Endometrium (tissue), 2 donors: ENCODE data around the gene ELF3.
"Not testable (repeated sequence)": the region's sequence is repeated elsewhere in the genome, so short reads cannot be mapped to it uniquely, and the experiment has no call there.

Experiments
- FAIRE-seq: peaks from 2 replicates; lab custom pipeline; 2012; peaks lifted over from hg19 to GRCh38; lab: Jason Lieb, UNC
- donor health status: control.
- donor health status: control.

ELF3 gene

DNA sequence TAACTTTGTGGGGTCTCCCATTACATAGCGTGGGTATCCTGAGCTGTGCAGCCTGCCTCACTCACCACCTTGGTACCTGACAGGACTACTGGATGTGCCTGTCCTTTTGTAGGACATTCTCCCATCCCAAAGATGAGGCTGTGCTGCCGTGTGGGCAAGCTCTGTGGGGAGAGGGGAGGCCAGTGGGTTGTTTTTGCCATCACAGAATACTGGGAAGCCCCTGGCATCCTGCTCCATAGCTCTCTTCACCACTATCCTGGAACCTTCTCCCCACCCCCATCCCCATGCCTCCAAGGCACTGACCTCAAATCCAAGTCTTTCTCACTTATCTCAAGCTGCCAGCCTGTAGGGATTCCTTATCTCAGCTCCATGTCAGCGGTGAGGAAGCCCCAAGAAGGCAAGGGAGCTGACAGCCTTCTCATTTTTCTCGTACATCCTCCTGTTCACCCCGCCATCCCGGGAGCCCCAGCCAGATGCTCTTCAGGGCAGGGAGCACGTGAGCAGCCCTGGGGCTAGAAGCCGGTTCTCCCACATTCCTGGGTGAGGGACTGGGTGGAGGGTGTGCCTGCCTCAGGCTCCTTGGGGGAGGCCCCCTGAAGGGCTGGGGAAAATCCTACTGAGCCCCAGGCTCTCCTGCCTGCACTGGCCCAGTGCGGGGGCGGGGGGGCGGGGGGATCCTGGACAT is 2.4 kb upstream of the ELF3 start:
- FAIRE-seq = no peak

DNA sequence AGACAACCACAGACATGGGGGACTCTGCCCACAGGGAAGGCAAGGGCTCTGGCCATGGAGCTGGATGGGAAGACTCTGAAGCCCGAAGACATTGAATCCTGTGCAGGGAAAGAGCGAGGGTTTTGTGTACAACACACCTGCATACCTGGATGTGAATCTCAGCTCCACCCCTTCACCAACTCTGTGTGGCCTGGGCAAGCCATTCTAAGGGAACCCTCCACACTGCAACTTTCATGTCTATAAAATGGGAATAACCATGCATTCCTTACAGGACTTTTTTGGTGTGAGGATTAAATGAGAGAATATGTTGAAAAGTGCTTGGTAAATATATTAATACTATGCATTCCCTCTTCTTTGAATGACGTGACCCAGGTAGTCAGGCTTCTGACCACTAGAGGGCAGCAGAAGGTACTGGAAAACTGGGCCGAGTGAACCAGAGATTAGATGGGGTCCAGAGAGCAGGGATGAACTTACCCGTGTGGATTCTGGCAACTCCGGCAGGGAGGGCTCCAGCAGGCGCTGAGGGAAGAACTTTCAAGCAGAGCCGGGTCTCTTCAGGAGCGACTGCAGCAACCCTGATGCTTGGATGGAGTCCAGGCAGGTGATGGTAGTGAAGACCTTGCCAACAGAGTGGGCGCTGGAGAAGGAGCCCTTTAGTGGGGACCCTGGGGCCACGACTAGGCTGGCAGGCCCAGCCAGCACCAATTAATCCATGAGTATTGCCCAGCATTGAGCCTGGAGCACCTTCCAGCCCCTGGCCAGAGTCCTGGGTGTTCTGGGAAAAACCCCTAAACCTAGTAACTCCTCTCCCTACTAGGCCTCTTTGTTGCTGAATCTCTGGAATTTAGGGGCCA is 834 bp upstream of the ELF3 start:
- FAIRE-seq = peak; percentile 4

DNA sequence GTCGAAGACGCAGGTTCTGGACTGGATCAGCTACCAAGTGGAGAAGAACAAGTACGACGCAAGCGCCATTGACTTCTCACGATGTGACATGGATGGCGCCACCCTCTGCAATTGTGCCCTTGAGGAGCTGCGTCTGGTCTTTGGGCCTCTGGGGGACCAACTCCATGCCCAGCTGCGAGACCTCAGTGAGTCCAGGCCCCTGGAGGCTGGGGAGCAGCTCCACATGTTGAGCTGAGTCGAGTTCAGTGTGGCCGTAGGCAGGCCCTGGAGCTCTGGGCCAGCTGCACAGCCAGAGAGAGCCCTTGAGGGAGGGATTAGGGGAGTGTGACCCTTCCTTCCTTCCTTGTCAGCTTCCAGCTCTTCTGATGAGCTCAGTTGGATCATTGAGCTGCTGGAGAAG is 1.6 kb downstream of the ELF3 start:
- FAIRE-seq = no peak

DNA sequence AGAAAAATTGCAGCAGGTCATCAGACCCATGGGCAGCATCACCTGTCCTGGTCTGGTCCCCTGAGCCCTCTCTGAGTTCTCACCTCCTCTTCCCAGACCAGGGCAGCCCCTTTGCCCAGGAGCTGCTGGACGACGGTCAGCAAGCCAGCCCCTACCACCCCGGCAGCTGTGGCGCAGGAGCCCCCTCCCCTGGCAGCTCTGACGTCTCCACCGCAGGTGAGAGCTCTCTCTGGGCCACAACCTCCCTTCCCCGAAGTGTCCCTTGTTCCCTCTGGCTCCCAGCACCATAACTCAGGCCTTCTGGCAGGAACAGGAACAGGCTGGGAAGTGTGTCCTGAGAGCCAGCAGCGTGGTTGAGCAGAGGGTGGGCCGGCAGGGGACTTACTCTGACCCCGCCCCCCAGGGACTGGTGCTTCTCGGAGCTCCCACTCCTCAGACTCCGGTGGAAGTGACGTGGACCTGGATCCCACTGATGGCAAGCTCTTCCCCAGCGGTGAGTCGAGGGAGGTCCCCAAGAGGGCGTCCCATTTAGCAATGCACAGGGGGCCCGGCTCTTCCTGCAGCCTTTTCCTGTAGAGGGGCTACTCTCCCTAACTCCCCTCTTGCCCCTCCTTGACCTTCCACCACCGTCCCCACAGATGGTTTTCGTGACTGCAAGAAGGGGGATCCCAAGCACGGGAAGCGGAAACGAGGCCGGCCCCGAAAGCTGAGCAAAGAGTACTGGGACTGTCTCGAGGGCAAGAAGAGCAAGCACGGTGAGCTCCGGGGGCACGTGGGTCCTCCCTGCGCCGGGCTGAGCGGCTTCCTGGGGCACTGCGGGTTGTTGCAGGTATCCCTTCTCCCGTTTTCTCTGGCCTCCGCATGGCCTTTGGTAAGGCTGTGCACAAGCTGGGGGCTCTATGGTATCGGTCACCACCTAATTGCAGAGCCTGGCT is 2.4 kb downstream of the ELF3 start:
- FAIRE-seq = no peak

DNA sequence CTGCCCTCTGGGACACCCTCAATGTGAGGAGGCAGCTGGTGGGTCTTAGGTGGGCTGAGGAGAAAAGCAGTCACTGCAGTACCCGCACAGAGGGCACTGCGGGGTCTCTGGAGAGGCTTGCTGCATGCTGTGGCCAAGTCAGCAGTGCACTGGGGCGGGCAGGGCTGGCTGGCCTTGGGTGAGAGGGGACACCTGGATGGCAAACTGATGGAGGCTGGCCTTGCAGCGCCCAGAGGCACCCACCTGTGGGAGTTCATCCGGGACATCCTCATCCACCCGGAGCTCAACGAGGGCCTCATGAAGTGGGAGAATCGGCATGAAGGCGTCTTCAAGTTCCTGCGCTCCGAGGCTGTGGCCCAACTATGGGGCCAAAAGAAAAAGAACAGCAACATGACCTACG is 3.2 kb downstream of the ELF3 start:
- no peak for FAIRE-seq

DNA sequence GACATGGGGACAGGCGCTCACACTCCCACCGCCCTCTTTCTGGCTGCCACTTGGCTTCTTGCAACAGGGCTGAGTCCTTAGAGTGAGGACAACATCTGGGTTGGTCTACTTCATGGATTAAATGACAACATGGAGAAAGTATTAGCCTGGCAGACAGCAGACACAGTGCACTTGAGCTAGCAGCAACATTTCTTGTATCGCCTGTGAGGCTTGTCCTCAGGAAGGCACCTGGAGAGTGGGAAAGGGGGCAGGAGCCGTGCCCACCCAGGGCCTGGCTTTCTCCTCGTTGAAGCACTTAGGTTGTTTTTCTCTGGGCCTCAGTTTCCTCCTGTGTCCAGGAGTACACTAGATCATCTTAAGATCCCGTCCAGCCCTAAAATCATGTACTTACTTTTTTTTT is 3.7 kb downstream of the ELF3 start:
- no peak for FAIRE-seq

DNA sequence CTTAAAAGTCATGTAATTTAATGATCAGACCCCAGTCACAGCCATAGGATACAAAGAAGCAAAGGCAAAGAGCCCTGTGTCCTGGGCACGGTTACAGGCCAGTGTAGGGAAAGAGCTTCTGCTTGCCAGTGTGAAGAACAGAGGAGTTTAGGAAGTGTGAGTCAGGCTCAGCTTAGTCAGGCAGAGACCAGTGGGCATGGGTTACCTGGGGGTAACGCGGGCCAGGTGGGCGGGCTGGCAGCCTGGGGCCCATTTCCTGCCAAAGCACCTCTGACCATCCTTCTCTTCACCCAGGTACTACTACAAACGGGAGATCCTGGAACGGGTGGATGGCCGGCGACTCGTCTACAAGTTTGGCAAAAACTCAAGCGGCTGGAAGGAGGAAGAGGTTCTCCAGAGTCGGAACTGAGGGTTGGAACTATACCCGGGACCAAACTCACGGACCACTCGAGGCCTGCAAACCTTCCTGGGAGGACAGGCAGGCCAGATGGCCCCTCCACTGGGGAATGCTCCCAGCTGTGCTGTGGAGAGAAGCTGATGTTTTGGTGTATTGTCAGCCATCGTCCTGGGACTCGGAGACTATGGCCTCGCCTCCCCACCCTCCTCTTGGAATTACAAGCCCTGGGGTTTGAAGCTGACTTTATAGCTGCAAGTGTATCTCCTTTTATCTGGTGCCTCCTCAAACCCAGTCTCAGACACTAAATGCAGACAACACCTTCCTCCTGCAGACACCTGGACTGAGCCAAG is 4.7 kb downstream of the ELF3 start:
- FAIRE-seq = no peak

DNA sequence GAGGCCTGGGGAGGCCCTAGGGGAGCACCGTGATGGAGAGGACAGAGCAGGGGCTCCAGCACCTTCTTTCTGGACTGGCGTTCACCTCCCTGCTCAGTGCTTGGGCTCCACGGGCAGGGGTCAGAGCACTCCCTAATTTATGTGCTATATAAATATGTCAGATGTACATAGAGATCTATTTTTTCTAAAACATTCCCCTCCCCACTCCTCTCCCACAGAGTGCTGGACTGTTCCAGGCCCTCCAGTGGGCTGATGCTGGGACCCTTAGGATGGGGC is 5.2 kb downstream of the ELF3 start:
- FAIRE-seq = no peak

DNA sequence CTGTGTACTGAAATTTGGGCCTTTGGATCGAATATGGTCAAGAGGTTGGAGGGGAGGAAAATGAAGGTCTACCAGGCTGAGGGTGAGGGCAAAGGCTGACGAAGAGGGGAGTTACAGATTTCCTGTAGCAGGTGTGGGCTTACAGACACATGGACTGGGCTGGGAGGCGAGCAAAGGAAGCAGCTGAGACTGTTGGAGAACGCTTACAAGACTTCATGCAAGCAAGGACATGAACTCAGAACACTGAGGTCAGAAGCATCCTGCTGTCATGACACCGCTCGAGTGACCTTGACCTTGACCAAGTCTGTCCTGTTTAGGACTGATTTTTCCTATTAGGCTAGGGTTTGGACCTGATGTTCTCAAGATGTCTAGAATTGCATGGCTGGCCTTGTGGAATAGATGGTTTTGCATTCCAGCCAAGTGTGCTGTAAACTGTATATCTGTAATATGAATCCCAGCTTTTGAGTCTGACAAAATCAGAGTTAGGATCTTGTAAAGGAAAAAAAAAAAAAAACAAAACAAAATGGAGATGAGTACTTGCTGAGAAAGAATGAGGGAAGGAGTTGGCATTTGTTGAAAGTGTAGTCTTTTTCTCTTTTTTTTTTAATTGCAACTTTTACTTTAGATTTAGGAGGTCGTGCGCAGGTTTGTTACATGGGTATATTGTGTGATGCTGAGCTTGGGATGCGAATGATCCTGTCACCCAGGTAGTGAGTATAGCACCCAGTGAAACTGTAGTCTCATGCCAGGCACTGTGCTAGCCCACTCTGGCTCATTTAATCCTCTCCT is 5.8 kb downstream of the ELF3 start:
- FAIRE-seq = no peak

DNA sequence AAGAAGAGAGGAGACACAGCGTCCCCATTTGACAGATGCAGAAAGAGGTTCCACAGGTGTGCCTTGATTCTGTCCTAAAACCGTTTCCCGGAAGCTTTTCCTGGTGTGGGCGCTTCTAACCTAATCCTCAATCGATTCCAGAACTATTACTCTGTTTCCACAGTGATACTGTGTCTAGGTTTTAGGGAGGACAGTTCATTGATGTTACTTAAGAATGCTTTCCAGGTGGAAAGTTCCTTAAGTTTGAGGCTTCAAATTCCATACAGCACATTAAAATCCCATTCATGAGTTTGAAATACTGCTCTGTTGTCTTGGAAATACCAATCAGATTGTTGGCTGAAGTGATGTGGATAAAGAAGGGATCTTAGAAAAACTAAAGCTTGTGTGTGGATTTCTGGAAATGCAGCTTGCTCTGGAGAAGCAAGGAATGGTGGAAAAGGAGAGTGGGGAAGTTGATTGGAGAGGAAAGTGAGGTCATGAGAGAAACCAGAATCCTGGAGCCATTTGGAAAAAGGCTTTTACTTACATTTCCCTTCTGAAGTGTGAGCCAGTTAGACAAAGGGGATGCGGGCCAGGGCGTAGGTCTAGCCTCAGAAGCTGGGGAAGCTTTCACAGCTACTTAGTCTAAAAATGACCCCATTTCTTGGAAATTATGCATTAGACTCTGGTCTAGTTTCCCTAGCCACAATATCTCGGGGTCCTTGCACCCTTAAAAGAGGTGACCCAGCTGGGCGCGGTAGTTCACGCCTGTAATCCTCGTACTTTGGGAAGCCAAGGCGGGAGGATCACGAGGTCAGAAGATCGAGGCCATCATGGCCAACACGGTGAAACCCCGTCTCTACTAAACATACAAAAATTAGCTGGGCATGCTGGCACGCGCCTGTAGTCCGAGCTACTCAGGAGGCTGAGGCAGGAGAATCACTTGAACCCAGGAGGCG is 6.7 kb downstream of the ELF3 start:
- FAIRE-seq = no peak

DNA sequence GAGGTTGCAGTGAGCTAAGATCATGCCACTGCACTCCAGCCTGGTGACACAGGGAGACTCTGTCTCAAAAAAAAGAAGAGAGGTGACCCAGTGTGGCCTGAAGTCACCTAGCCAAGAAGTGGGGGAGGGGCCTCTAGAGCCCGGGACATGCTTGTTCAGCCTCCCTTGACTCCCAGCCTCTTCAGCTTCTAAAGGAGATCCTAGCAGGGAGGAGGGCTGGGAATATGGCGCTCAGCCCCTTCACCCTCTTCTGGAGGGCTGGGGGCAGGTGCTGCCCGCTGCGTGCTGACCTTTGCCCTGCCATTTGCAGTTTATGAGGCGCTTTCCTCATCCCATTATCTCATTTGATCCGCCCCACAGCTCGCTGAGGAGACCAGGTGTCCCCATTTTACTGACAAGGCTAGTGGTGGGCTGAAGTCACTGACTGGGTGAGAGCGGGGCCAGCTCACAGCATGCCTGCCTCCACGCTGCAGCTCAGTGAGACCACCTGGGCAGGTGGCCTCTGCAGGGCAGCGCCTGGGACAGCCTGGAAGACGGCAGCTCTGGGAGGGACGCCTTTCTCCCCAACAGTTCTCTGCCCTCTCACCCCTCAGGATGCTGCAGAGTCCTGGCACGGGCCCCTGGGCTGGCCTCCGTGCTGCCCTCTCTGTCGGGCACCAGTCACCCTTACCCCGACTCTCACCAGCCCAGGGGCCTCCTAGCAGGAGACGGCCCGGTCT is 7.5 kb downstream of the ELF3 start:
- FAIRE-seq = no peak

DNA sequence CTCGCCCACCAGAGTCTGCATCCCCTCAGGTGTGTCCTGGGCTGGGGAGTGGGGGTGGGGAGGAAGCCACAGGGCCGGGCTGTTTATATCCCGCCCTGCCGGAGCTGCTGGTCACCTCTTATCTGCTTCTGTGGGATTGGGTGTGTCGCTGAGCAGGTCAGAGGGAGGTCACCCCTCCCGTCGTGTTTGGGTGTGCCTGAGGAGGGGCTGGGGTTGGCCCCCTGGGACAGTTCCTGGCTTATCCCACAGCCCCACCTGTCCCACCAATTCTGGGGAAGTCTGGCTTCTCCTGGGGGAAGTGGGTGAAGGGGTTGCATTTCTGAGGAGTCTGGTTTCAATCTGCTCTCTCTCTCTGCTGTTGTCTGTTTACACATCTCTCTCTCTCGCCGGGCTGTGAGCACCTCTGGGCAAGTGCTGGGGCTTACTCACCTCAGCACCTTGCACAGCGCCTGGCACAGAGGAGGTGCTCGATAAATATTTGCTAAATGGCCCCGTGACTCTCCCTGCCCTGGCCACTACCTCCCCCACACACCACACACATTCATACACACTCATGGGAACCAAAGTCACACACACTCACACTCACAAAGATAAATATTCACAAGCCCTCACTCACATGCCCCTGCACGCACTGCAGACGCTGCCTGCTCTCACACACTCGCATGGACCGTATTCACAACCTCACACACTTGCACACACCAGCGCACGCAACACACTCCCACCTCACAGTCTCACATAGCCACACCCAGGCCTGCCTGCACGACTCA is 8.3 kb downstream of the ELF3 start:
- no peak for FAIRE-seq

DNA sequence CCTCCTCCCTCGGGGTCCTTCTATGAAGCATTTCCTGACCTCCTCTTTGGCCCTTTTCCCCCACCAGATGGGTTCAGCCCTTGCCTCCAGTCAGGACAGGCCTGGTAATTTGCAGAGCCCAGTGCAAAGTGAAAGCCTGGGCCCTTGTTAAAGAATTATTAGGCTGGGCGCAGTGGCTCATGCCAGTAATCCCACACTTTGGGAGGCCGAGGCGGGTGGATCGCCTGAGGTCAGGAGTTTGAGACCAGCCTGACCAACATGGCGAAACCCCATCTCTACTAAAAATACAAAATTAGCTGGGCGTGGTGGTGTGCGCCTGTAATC is 8.8 kb downstream of the ELF3 start:
- FAIRE-seq = not testable (repeated sequence)

DNA sequence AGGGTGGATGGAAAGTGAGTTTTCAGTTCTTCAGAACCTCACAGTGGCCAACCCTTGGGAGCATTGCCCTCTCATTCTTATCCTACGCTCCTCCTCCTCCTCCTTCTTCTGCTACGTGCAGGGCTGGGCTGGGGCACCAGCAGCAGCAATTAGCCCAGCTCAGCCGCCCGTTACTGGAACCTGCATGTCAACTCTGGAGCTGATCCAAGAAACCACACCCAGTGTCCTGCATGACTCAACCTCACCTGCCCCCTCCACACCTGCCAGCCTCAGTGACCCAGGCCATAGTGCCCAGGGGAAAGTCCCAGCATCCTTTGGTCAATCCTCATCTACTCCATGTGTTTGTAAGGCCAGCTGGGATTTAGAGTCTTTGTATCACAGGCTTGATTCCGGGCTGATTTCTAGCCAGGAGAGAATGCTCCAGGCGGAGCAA is 12.6 kb downstream of the ELF3 start:
- FAIRE-seq = no peak

DNA sequence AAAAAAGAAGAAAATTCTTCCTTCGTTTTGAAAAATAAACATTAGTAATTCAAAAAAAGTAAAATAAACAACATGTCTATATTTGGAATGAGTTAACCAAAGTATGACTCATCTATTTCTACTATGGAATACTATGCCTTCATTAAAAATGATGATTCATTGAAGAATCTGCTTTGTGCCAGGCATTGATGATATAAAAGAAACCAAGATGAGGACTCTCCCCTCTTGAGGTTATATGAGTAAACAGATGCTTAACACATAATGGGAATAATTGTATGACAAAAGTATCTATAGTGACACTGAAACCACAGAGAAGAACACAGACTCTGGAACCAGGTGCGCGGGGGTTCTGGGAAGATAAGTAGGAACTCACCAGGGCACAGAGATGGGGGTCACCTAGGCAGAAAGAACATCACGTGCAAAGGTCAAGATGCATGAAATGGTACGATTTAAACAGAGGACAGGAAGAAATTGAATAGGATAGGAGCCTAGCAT is 18.8 kb downstream of the ELF3 start:
- FAIRE-seq = no peak

DNA sequence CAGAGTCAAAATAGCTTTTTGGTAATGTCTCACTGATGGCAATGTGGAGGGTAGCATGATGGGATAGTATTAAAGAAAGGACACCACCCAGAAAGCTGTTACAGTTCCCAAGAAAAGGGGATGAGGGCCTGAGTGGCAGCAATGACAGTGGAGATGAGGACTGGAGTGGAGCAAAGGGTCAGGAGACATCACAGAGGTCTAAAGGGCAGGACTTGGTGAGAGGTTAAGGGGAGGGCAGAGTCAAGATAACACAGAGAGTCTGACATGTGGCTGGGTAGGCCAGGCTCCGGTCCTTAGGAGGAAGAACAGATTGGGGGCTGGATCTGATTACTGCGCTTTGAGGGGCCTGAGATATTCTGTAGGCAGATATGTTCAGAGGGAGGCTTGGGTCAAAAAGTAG is 19.3 kb downstream of the ELF3 start:
- FAIRE-seq = no peak

DNA sequence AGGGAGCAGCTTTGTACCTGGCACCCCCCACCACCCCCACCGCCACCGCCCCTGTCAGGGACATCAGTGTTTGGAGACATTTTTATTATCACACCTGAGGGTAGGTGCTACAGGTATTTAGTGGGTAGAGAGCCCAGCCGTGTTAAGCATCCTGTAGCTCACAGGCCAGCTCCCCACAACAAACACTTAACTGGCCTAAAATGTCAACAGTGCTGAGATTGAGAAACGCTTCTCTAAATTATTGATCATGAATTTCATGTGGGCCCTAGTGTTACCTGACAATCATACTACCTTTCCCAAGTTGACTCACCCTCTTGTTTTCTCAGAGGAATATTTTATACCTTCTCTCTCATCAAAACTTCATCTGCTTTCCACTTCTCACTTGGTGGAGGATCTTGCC is 21.4 kb downstream of the ELF3 start:
- FAIRE-seq = no peak

DNA sequence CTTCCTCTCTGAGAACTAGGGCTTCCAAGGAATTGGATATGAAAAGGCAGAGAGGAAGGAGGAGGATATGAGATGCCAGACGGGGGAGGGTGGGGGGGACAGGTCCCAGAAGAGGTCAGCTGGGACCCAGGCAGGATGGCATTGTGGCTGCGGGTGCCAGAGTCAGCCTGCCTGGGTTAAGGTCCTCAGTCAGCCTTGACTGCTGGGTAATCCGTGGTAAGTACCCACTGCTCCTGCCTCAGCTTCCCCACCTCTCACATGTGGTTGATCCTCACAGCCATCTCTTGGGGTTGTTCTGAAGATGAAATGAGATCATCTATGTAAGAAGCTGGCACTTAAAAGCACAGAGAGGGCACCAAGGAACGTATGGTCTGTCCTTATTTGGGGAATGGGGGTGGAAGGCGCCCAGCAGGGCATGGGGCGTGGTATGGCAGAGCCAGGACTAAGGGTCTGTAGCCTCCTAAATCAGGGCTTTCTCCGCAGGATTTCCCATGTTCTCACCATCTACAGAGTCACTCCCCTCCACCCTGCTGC is 23.8 kb downstream of the ELF3 start:
- FAIRE-seq = no peak
